GM18858 (cell line): ENCODE results near the gene ERG.

ENCODE experiments used
- ATAC-seq: cut with Tn5 transposase; IDR thresholded peaks from one replicate; pipeline ENCODE4 v1.9.1; 2021; ENCODE audit not compliant: unreplicated experiment

The ERG gene

GRCh38 chr21:38499296-38499695, 1.0 kb upstream of the ERG start:
- ATAC-seq, result no peak

GRCh38 chr21:38496224-38496623, 2.1 kb downstream of the ERG start:
- no peak for ATAC-seq

- no peak for ATAC-seq
Observed at GRCh38 chr21:38495696-38496095, 2.6 kb downstream of the ERG start.

- no peak for ATAC-seq
Observed at GRCh38 chr21:38495242-38495641, 3.0 kb downstream of the ERG start.

GRCh38 chr21:38494703-38495102, 3.6 kb downstream of the ERG start:
- ATAC-seq, result no peak

- no peak for ATAC-seq
Observed at GRCh38 chr21:38494251-38494642, 4.0 kb downstream of the ERG start.

- ATAC-seq, result no peak
Observed at GRCh38 chr21:38493549-38494250, 4.6 kb downstream of the ERG start.

- no peak for ATAC-seq
Observed at GRCh38 chr21:38492007-38492406, 6.3 kb downstream of the ERG start.

GRCh38 chr21:38491536-38491935, 6.7 kb downstream of the ERG start:
- no peak for ATAC-seq

GRCh38 chr21:38490411-38491020, 7.8 kb downstream of the ERG start:
- ATAC-seq, result no peak

GRCh38 chr21:38489729-38490128, 8.5 kb downstream of the ERG start:
- ATAC-seq, result no peak

GRCh38 chr21:38489271-38489652, 9.0 kb downstream of the ERG start:
- ATAC-seq, result no peak

GRCh38 chr21:38488640-38489270, 9.5 kb downstream of the ERG start:
- ATAC-seq, result no peak

- ATAC-seq, result no peak
Observed at GRCh38 chr21:38487901-38488639, 10.2 kb downstream of the ERG start.

- no peak for ATAC-seq
Observed at GRCh38 chr21:38486706-38487105, 11.6 kb downstream of the ERG start.

GRCh38 chr21:38486221-38486620, 12.1 kb downstream of the ERG start:
- no peak for ATAC-seq

- no peak for ATAC-seq
Observed at GRCh38 chr21:38479641-38480525, 18.4 kb downstream of the ERG start.

GRCh38 chr21:38478782-38479181, 19.5 kb downstream of the ERG start:
- no peak for ATAC-seq

- ATAC-seq, result no peak
Observed at GRCh38 chr21:38477226-38477625, 21.1 kb downstream of the ERG start.

GRCh38 chr21:38476385-38476784, 21.9 kb downstream of the ERG start:
- ATAC-seq, result no peak

GRCh38 chr21:38475519-38475918, 22.8 kb downstream of the ERG start:
- ATAC-seq, result no peak
